GM19395 (cell line): Measurements from ENCODE around the gene IQSEC1.

Experiments used
- ATAC-seq: cut with Tn5 transposase; IDR thresholded peaks from one replicate; pipeline ENCODE4 v1.9.1; 2021; ENCODE audit warnings: mild to moderate bottlenecking, moderate library complexity; ENCODE audit not compliant: unreplicated experiment

IQSEC1 gene

GRCh38 chr3:13052191-13052820, 20.9 kb downstream of the IQSEC1 start:
- no peak for ATAC-seq

- ATAC-seq: no peak
These were observed 21.6 kb downstream of the IQSEC1 start for GRCh38 chr3:13051581-13051980.

GRCh38 chr3:13051066-13051465, 22.2 kb downstream of the IQSEC1 start:
- ATAC-seq: no peak

- ATAC-seq: no peak
These were observed 22.8 kb downstream of the IQSEC1 start for GRCh38 chr3:13050446-13050845.

- ATAC-seq: no peak
These were observed 23.8 kb downstream of the IQSEC1 start for GRCh38 chr3:13049400-13049799.

GRCh38 chr3:13047296-13048165, 25.7 kb downstream of the IQSEC1 start:
- no peak for ATAC-seq

GRCh38 chr3:13046569-13047274, 26.5 kb downstream of the IQSEC1 start:
- ATAC-seq: peak; percentile 29

GRCh38 chr3:13045904-13046568, 27.2 kb downstream of the IQSEC1 start:
- ATAC-seq: peak; percentile 86

- no peak for ATAC-seq
These were observed 27.9 kb downstream of the IQSEC1 start for GRCh38 chr3:13045241-13045903.

- ATAC-seq: no peak
These were observed 28.6 kb downstream of the IQSEC1 start for GRCh38 chr3:13044496-13045240.

- ATAC-seq: no peak
These were observed 29.6 kb downstream of the IQSEC1 start for GRCh38 chr3:13043656-13044055.

- ATAC-seq: no peak
These were observed 30.4 kb downstream of the IQSEC1 start for GRCh38 chr3:13042715-13043271.

GRCh38 chr3:13042127-13042701, 31.0 kb downstream of the IQSEC1 start:
- ATAC-seq: no peak

GRCh38 chr3:13041113-13041776, 32.0 kb downstream of the IQSEC1 start:
- ATAC-seq: no peak

- ATAC-seq: peak; percentile 95
These were observed 32.7 kb downstream of the IQSEC1 start for GRCh38 chr3:13040361-13041074.

GRCh38 chr3:13039213-13039896, 33.9 kb downstream of the IQSEC1 start:
- ATAC-seq: no peak

GRCh38 chr3:13037458-13038117, 35.6 kb downstream of the IQSEC1 start:
- no peak for ATAC-seq
